Right ventricle myocardium inferior (tissue), 1 donor: Measurements from ENCODE around the gene PPP2R5C. TPM values are rescaled to one million over a fixed set of nuclear protein-coding genes. Genes with fewer than 3 reads are reported as not detected.

Source experiments
- ATAC-seq: fragments of 200-7000 bp; cut with Tn5 transposase; one replicate; pipeline ENCODE4 v1.9.1; 2020; ENCODE audit warnings: mild to moderate bottlenecking, moderate library complexity
- DNase-seq: peaks from one replicate; pipeline ENCODE4 v3.0.0; 2021; ENCODE audit errors: missing footprints
- intact Hi-C: fragments of 100-400 bp; cut with DNase I; formaldehyde crosslinking; loops from one replicate; pipeline ENCODE4 v1.11.0; 2022
- total RNA-seq: library from RNA; stranded (reverse); fragmentation: NEBNext Ultra II Directional; extraction: Animal tissue kit (Norgen Biotek cat#: 25700); gene quantifications from one replicate; pipeline ENCODE4 v1.2.1, GENCODE V29; 2021
- donor health status: DM: no; HTN: yes; CAD: no; lungs with severe emphysema.

PPP2R5C gene
- total RNA-seq, 1 donor from 2014 or later, result 199 TPM

DNA sequence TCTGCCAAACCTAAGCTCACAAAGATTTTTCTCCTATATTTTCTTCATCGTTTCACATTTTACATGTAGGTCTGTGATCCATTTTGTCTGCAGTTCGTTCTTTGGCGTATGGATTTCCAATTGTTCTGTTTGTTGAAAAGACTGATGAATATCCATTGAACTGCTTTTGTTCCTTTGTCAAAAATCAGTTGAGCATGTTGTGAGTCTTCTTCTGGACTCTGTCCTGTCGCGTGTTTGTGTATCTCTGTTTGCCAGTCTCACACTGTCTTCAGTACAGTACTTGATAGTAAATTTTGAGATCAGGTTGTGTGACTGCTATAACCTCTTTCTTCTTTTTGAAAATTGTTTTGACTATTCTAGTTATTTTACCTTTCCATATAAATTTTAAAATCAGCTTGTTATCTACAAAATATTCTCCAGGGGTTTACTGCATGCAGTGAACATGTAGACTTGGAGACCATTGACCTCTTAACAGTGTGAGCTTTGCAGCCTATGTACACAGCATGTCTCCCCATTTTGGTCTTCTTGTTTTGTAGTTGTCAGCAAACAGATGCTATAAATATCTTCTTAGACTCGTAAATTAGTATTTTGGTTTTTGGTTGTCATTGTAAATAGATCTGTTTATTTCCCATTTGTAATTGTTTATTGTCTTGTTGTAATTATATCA is 108.9 kb downstream of the PPP2R5C start:
- intact Hi-C loops, result no loop called here
- ATAC-seq, result no peak

DNA sequence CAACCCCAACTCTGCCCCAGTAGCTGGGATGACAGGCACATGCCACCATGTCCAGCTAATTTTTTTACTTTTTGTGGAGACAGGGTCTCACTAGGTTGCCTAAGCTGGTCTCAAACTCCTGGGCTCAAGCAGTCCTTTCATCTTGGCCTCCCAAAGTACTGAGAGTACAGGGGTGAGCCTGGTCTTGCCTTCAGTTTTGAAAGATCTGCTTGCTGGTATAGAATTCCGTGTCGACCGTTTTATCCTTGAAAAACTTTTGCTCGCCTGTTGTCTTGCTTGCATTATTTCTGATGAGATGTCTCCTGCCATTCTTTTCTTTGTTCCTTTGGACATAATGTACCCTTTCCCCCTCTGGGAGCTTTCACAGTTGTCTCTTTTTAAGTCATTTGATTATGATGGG is 110.8 kb downstream of the PPP2R5C start:
- intact Hi-C loops, result no loop called here
- ATAC-seq (no peak), DNase-seq (no peak)

More for the DNA sequence above, 108.9 kb downstream of the PPP2R5C start:
- no peak for DNase-seq

DNA sequence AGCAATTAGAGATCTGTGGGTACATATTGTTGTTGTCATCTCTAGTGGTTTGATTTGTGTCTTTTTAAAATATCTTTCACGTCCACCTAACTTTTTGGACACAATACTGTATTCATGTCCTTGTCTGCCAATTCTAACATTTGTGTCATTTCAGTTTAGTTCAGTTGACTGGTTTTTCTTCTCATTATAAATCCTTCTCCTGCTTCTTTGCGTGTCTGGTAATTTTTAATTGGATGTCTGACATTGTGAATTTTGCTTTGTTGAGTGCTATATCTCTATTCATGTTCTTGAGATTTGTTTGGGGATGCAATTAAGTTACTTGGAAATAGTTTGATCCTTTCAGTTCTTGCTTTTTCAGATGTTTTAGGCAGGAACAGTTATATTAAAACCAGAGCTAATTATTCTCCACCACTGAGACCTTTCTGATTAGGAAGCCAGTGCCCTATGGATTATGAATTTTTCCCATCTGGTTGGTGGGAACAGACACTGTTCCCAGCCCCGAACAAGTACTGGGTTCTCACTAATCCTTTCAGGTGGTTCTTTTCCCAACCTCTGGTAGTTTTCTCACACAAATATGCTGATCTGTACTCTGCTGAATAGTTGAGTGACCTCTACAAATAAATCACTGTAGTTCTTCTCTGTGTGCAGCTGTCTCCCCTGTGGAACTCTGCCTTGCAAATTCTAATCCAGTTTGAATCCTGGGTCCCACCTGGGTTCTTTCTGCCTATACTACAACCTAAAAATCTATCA is 111.7 kb downstream of the PPP2R5C start:
- DNase-seq (no peak), ATAC-seq (no peak)
- intact Hi-C loops, result no loop called here

DNA sequence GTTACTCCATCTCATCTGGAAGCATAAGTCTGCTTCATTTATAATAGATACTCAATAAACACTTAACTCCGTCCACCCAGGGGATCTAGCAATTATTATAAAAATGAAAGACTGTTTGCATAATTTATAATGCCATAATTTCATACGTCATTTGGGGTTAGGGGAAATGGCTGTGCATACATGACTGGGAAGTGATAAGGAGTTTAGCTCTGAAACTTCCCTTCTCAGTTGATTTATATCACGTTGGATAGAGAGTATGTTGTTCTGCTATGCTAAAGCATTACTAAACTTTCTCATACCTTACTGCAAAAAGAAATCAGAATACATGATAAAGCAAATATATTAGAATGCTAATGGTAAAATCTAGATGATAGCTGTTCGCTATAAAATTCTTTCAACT is 112.5 kb downstream of the PPP2R5C start:
- intact Hi-C loops, result no loop called here
- ATAC-seq (no peak), DNase-seq (no peak)

DNA sequence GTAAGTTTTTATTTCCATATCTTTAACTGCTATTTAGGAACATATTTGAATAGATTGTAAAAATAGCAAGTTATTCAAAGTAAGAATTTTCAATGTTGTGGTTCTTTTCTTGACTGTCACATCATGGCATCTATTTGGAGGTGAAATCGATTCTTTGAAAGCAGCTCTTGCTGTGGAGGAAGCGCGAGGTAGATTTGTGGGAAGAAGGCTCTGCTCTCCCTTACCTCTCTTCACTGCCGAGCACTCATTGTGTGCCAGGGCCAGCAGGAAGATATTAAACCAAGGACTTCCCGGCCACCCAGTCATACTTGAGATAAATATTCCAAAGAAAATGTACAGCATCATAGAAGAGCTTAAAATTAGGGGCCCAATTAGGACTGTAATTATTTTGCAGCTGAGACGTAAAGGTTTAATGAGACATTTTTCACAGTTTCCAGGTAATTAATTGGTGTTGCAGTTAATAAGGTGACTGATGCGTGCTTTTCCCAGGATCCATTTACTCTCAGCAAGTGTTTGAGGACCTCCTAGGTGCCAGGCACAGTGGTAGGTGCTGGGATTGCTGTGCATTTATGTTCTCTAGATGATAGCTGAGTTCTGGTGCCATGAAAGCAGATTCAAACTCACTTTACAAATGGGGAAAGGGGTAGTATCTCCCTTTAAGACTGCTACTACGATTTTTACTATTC is 113.7 kb downstream of the PPP2R5C start:
- ATAC-seq (no peak), DNase-seq (no peak)
- intact Hi-C loops, result loop anchor here (5.0 kb wide), 2 partner anchors 63 to 93 kb away; no protein-coding TSS in a partner anchor

DNA sequence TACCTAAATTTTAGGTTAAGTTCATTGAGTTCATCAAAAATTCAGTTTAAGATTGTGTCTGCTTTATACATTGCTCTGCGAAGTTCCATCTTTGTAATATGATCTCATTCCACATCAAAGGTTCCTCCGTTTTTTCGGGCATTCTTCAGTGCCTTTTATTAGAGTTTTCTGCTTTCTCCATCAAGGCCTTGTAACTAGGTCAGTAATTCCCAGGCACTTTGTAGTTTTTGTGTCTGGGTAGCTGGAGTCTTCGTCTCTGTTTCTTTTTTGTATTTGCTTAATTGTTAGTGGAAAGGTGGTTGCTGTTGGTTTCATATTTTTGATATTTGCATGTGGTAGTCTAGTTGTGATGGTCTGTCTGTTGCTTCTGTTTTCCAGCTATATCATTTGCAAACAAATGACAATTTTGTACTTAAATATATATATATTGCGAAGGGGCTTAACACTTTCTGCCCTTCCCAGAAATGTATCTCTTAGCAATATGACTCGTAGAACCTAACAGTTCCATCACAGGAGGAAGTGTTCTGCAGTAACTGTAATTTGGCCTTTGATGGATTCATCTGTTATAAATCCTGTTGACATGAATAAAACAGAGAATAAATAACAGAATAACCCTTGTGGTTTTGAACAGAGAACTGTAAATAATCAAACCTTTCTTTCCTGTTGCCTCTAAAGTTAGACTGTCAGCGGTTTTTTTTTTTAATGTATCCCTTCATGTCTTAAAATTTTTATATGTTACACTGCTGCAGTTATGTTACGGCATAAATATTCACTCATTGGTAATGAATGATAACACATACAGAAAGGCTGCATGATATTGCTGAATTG is 114.4 kb downstream of the PPP2R5C start:
- intact Hi-C loops, result loop anchor here (5.0 kb wide), 2 partner anchors 64 to 94 kb away; no protein-coding TSS in a partner anchor
- ATAC-seq, result no peak

DNA sequence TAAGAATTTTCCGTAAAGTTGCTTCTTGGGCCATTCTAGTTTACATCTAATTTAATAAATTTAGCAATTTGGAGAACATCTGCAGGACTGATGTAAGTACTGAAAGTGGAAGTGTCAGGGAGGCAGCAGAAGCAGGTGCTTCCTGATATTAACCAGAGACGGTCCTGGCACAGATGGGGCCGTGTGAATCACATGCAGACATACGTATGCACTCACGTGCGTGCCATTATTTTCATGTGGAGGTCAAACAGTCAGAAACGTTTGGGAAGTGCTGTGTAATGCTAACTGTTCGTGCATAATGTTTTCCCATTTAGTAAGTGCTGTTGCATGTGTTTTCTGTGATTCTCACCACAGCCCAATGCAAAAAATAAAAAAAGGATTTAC is 115.0 kb downstream of the PPP2R5C start:
- intact Hi-C loops, result loop anchor here (5.0 kb wide), 2 partner anchors 64 to 94 kb away; no protein-coding TSS in a partner anchor
- peak; percentile 85 for ATAC-seq
- DNase-seq, result peak; percentile 88

More for the DNA sequence above, 114.4 kb downstream of the PPP2R5C start:
- DNase-seq, result no peak

DNA sequence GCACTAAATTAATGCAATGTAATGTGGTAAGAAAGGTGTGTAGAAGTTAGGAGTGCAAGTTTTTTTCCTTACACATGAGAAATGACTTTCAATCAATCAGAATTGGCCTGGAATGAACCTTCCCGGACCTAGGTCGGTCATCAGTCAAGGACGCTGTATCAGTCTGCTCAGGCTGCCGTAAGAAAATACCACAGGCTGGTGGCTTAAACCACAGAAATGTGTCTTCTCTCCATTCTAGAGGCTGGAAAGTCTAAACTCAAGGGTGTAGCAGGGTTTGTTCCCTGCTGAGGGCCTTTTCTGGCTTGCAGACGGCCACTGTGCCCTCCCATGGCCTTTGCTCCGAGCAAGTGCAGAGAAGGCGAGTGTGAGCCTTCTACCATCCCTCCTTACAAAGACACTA is 116.3 kb downstream of the PPP2R5C start:
- intact Hi-C loops, result loop anchor here (5.0 kb wide), 2 partner anchors 65 to 95 kb away; no protein-coding TSS in a partner anchor
- ATAC-seq (peak; percentile 6), DNase-seq (no peak)

DNA sequence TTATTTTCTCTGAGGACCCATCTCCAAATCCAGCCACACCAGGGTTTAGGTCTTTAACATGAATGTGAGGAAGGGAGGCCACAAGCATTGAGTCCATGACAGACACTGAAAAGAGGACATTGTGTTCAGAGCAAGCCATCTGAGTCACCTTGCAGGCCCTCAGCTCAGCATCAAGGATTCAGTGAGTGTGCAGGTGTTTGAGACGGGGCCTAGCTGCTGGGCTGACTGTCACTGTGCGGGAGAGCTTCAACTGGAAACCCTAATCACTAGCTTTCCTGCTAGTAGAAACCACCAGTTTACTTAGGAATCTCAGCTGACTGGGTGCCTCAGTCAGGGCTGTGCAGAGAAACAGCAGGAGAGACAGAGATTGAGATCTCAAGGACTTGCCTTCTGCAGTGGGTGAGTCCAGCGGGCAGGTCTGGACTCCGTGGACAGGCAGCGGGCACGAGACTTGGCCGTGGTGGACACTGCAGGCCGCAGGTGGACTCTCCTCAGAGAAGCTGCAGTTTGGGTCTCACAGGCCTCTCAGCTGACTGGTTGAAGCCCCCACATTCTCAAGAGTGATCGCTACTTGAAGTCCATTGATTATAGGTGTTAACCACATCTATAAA is 116.8 kb downstream of the PPP2R5C start:
- DNase-seq (no peak), ATAC-seq (no peak)
- intact Hi-C loops, result loop anchor here (5.0 kb wide), 2 partner anchors 66 to 96 kb away; no protein-coding TSS in a partner anchor

DNA sequence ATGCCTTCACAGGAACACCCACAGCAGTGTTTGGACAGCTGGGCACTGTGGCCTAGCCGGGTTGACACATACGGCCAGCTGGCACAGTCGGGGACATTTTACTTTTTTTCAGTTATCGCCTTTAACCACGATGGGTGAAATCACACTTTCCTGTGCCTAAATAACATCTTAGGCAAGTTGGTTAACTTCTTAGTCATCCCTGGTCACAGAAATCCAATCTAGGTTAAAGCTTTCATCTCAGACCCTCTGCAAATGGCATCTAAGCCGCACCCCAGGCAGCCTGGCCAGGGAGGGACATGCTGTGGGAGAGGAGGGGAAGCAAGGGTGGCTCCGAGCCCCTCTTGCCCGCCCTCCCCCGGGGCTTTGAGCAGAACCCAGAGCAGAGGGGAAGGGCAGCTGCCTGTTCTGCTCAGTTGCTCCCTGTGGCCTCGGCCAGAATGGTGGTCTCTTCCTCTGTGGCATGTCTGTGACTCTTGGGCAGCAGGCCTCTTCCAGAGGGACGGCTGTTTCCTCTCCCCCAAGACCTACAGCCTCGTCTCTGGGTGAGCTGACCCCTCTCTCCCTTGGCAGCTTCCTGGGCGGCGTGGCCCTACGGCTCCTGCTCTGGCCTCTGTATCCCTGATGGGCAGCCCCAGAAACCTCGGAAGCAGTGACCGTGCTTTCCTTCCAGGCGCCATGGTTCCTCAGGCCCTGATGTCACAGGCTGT is 117.5 kb downstream of the PPP2R5C start:
- ATAC-seq, result no peak
- no peak for DNase-seq
- intact Hi-C loops, result loop anchor here (5.0 kb wide), 2 partner anchors 67 to 97 kb away; no protein-coding TSS in a partner anchor

DNA sequence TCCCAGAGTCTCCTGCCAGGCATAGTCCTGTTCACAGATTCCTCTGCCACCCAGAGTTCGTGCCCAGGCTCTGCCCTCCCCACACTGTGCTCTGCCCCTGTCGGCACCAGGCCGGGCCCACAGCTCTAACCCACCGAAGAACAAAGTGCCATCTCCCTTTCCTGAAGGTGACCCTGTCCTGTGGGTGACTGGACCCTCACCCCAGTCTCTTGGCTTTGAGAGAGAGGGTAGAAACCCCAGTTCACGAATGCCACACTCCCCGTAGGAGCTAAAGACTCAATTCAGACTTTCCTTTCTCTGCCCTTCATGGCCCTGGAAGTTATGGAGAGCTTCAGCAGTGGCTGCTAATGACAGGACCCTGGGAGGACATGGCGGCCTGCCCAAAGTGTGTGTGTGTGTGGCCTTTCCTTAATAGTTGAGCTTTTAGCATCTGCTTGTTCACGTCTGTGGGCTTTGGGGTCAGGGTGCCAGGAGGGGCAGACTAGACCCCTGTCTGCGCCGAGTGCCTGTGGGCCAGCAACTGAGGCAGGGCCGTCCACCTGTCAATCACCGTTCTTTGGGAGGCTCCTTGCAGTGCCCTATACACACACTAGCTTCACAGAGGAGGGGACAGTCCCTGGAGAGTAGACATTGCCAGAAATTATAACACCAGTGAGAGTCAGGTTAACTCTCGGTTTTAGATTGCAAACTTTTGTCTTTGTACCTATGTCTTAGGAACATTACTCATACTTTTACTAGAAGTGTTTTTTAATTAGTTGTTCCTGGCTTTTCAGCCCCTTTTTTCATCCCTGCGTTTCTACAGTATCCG is 118.2 kb downstream of the PPP2R5C start:
- intact Hi-C loops, result loop anchor here (5.0 kb wide), 2 partner anchors 67 to 97 kb away; no protein-coding TSS in a partner anchor
- peak; percentile 26 for ATAC-seq

DNA sequence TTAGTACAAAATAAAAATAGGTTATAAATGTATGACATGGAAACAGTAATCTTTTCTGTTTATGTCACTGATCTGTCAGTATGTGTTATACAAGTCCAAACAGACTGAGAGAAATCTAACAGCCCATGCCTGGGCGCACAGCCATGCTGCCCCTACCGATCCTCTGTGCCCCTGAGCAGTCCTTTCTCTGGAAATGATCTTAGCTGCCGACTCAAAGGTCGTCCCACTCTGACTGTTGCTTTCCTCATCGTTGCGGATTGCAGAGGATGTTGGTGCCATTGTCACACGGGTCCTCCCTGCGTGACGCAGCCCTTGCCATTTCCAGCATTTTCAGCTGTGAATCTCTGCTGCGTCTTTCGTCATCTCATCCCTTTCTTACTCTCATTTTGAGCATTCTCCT is 119.9 kb downstream of the PPP2R5C start:
- intact Hi-C loops, result no loop called here
- DNase-seq, result no peak

More for the DNA sequence above, 118.2 kb downstream of the PPP2R5C start:
- DNase-seq, result no peak

DNA sequence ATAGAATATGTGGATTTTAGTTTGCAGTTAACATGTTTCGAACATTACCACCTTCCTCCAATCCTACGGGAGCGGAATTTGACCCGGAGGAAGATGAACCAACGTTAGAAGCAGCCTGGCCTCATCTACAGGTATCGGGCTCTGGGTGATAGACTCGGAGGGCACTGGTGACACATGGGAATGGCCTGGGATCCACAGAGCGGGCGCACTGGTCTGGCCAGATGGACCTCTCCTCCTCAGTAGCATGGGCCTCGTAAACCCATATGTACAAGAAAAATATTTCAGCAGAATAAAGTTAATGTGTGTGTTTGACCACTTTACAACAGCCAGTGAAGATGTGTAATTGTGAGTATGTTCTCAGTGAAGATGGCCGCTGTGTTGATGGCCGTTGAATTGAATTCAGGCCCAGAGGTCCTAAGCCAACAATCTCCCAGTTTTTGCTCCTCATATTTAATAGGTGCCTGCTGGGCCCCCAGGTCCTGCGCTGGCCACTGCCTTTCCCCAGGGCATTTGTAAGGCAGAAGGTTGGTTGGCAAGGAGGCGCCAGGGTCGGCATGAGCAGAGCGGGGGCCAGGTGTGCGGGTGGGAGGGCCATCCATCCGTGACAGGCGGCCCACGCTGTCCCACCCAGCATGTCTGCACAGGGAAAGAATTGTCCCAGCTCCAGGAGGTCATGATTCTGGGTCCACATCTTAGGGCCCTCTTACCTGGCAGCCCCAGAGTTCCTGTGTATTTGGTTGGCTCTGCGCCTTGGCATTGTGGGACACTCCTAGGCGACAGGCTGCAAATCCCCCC is 120.8 kb downstream of the PPP2R5C start:
- no peak for DNase-seq
- ATAC-seq, result no peak
- intact Hi-C loops, result no loop called here

More for the DNA sequence above, 119.9 kb downstream of the PPP2R5C start:
- no peak for ATAC-seq

DNA sequence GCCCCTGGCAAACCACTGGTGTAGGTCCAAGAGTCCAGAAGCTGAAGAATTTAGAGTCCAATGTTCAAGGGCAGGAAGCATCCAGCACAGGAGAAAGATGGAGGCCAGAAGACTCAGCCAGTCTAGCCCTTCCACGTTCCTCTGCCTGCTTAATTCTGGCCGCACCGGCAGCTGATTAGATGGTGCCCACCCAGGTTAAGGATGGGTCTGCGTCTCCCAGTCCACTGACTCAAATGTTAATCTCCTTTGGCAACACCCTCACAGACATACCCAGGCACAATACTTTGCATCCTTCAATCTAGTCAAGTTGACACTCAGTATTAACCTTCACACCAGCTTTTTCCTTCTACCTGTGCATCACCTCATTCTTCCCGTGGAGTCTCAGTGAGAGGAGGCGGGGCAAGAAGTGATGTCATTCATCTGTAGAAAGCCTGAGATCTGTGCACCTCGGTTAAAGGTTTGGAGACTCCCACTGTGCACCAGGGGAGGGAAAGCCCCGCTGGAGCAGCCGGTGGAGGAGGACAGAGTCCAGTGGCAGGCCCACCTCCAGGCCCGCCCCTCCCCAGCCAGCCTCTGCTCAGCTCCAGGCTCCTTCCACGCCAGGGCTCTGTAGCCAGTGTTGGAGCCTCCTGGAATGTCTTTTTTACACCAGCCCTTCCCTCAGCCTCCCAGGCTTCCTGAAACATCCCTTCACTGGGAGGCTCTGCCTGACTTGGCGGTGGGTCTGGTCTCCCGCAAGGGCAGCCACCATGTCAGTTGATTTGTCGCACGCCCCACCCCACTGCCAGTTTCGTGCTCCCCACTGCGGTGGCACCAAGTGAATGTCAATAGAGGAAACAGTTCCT is 122.8 kb downstream of the PPP2R5C start:
- DNase-seq (no peak), ATAC-seq (no peak)
- intact Hi-C loops, result no loop called here

DNA sequence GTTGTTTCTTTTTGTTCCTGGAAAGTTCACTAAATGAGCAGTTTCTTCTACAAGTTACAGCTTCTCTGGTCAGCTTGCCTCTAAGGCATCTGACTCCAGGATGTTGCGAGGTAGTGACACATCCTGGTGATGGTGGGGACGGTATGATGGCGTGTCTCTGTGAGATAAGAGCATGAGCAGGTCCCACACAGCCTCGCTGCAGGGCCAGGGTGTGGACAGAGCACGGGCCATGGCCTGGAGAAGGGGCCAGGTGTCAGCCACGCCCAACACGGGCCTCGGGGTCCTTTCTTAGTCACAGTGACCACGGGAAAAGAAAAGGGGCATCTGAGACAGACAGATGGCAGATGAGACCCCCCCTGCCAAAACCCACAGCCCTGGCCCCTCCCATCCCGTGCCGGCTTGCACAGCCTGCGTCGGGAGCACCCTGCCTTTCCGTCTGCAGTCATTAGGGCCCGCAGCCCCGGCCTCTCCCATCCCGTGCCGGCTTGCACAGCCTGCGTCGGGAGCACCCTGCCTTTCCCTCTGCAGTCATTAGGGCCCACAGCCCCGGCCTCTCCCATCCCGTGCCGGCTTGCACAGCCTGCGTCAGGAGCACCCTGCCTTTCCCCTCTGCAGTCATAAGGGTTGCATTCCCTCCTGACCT is 123.5 kb downstream of the PPP2R5C start:
- no peak for DNase-seq
- ATAC-seq, result no peak
- intact Hi-C loops, result no loop called here
